ENCODE measurements around the gene GGTLC1.
A peak's percentile ranks its signal among the peaks of the same experiment; 100 is the strongest.
"Not testable (repeated sequence)": the region's sequence is repeated elsewhere in the genome, so short reads cannot be mapped to it uniquely, and the experiment has no call there.

Gene GGTLC1

GRCh38 chr20:23988561-23988960 is at the start of gene GGTLC1:
GGTLC1 (minus strand) TSS chr20:23988779; CDS start chr20:23986611, 2,168 bp downstream.
- no peak for DNase-seq

GRCh38 chr20:24034820-24035219 is 46.2 kb upstream of the GGTLC1 start:
- DNase-seq, result no peak

- DNase-seq, result no peak
Observed at GRCh38 chr20:24033565-24033964, 45.0 kb upstream of the GGTLC1 start.

GRCh38 chr20:24033151-24033550 is 44.6 kb upstream of the GGTLC1 start:
- no peak for DNase-seq

DNA sequence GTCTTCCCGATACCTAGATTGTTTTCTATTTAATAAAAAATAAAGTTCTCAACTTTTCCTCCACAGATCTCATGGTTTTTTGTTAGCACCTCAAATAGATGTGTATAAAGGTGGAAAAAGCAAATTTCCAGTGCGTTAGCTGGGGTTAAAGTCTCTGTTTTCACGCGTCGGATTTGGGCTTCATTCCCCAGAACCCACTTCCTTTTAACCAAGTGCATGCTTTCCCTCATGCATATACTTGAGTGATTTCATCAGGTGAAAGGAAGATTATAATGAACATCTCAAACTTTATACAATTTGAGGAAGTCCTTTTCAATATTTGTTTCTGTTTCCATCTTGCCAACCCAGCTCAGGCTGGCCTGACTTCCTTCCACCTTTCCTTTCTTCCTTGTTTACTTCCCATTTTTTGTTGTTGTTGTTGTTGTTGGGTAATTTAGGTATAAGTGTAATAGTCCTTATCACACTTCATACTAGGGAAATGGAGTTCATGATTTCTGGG is 43.9 kb upstream of the GGTLC1 start:
- DNase-seq, result no peak

DNA sequence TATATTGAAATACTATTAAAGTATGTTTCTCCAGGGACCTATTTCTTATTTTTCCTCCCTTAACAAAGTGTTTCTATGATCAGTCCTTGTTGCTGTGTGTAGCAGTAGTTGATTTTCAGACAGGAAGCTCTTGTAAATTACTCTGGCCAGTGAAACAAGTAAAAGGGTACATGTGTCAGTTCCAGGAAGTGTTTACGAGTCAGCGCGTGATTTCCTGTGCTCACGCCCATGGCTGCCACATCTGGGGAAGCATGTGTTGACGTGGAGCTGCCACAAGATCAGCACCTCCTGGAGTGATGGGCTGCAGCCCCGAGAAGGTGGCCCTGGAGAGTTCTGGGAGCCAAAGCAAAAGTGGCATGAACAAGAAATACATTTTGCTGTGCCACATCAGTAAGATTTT is 38.6 kb upstream of the GGTLC1 start:
- peak; percentile 72 for DNase-seq

GRCh38 chr20:24022621-24023180 is 34.1 kb upstream of the GGTLC1 start:
- DNase-seq, result no peak

GRCh38 chr20:24018796-24019195 is 30.2 kb upstream of the GGTLC1 start:
- no peak for DNase-seq

DNA sequence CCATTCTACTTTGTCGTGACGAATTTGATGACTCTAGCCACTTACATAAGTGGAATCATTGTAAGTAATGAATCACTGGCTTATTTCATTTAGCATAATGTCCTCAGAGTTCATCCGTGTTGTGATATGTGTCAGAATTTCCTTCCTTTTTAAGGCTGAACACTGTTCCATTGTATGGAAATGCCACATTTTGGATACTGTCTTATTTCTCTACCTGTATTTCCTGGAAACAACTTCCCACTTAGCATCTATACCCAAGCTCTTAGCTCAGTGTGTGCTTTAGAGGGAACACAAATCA is 28.8 kb upstream of the GGTLC1 start:
- DNase-seq, result no peak

DNA sequence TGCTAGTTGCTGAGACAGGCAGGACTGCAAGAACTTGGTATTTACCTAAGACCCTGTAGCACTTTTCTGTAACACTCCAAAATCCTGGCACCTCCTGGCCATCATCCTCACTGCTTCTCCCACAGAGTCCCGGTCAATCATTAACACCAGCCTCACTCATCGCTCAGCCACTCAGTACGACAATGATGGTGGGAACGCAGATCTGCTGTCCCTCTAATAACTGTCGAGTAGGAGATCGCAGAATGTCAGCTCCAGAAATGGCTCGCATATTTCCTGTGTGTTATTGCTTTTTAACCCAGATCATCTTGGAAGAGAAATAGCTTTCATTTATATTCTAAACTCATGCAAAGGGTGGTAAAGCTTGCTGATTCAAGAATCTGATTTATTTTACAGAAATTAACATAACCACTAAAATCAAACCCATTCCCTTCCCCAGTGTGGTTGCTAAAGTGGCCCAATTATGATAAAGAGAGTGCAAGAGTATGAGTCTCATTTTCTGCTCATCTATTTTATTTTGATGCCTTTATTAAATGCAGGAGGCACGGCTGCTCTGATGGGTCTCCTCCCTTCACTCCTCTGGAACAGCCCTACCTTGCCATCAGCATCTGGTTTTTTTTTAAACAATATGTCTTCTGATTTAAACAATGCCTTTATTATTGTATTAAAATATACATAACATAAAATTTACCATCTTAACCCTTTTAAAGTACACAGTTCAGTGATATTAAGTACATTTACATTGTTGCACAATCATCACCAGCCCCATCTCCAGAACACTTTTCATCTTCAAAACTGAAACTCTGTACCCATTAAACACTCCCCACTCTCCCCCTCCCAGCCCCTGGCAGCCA is 28.3 kb upstream of the GGTLC1 start:
- no peak for DNase-seq

- no peak for DNase-seq
Observed at GRCh38 chr20:24013953-24014352, 25.4 kb upstream of the GGTLC1 start.

GRCh38 chr20:24011282-24011681 is 22.7 kb upstream of the GGTLC1 start:
- DNase-seq, result no peak

DNA sequence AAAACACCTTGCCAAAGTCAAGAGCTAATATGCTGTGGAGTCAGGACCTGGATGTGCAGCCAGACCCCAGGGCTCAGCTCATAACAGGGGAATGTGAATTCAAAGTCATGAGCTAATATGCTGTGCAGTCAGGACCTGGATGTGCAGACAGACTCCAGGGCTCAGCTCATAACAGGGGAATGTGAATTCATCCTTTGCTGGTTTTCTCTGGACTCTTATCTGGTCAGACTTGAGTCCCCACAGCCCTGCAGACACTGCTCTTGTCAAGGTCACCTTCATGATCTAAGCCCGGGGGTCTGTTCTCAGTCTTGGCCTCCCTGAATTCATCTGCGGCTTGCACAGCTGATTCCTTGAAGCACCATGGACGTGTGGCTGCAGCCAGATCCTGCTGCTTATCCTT is 19.2 kb upstream of the GGTLC1 start:
- DNase-seq, result no peak

- DNase-seq, result no peak
Observed at GRCh38 chr20:24007073-24007595, 18.6 kb upstream of the GGTLC1 start.

DNA sequence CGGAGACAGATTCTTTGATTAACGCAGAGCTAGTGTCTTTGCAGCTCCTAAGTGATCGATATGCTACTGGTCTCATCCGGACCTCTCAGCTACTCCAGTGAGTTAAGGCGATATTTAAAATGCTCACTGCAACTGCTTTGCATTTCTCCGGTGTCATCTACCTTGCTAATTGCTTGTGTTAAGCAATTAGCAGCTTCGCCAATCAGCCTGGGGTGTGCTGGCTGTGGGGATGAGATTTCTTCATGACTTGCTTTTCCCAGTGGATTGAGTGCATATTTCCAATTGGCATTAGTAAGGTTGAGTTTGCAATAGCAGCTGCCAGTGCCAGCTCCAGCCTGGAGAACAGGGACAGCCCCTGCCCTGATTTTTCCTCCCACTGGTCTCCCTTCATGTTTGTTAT is 18.0 kb upstream of the GGTLC1 start:
- DNase-seq, result no peak

DNA sequence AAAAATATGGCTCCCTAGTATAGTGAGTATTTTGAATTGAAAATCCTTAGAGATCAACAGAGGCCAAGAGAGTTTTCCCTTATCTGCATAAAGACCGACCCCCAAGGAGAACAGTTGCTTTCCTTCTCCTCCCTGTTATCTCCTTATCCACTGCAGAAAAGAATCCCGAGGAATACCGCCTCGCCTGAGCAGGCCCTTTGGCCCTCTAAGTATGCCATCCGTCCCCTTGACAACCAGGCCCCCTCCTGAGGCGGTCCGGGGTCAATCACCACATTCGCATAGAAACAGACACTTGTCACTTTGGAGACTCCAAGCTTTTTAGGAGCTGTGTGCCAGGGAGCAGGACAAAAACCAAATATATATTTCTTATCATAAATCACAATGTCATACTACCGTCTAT is 15.9 kb upstream of the GGTLC1 start:
- no peak for DNase-seq

GRCh38 chr20:24002896-24003295 is 14.3 kb upstream of the GGTLC1 start:
- DNase-seq, result no peak

DNA sequence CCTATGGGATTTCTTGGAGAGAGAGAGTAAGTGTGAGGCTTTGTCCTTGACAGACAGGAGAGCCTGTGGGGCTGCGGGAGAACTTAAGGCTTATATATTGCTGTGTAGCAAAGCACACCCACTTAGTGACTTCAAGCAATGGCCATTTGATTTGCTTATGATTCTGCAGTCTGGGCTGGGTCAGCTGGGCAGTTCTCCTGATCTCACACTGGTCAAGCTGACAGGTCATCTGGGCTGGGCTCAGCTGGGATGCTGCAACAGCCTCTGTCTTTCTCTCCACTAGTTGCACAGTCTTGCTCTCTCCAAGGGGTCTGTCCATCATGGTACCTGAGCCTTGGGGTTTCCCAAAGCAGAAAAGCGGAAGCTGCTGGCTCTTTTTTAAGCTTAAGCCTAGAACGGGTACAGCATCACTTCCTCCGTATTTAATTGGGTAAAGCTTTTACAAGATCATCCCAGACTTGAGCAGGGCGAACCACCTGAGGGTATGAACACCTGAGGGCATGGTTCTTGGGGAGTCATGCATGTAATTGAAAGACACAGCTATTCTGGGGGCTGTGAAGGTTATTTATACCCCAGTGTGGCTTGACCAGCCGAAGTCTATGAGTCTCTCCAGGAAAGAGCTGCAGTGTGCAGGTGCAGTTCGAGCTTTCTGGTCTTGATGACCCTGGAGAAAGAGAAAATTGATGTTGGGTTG is 13.3 kb upstream of the GGTLC1 start:
- DNase-seq, result no peak

DNA sequence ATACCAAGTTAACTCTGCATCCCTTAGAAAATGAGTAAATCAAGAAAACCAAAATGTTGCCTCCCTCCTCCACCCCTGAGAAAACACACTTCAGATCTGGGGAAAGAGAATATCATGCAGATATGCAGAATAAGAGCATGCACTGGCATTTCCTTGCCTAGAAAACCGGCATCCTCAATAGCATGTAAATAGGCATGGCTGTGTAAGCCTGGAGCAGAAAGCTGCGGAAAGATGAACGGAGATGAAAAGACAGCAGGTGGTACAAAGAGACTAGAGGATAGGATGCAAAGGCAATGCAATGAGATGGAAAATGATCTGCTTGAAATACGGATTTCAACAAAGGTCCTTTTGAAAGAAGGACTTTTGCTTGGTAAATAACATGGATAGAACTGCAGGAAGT is 10.3 kb upstream of the GGTLC1 start:
- DNase-seq, result no peak

DNA sequence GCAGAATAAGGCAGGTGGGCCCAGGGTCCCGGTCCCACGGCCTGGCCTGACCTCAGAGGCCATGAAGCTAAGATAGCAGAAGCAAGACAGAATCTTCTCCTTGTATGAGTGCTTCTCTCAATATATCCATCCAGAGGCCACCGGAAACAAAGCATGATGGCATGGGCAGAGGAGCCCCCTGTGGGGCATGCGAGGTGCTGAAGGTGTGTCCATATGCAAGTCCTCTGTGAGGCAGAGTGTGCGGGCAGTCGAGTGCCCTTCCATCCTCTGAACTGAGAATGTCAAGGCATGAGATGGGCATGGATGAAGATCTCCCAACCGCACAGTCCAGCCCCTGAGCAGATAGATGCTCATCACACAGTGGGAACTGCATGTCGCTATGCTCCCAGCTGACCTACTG is 9.8 kb upstream of the GGTLC1 start:
- DNase-seq, result no peak

- DNase-seq, result peak; percentile 66
Observed at GRCh38 chr20:23995905-23996666, 7.5 kb upstream of the GGTLC1 start.

DNA sequence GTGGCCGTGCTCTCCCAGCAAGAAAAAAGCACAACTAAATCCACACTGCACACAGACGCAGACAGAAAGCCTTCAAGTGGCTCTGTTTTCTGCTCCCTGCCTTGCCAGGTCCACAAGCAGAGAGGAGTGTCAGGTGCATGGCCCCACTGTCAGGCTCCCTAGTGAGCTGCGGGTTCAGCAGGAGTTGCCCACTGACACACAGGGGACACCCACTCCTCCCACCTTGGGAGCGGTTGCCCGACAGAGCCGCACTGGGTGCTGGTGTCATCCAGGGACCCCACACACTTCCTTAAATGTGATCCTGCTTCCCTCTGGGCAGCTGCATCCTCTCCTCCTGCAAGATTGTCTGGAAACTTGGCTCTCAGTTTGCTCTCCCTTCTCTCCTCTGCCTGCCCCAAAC is 6.7 kb upstream of the GGTLC1 start:
- not testable (repeated sequence) for DNase-seq

DNA sequence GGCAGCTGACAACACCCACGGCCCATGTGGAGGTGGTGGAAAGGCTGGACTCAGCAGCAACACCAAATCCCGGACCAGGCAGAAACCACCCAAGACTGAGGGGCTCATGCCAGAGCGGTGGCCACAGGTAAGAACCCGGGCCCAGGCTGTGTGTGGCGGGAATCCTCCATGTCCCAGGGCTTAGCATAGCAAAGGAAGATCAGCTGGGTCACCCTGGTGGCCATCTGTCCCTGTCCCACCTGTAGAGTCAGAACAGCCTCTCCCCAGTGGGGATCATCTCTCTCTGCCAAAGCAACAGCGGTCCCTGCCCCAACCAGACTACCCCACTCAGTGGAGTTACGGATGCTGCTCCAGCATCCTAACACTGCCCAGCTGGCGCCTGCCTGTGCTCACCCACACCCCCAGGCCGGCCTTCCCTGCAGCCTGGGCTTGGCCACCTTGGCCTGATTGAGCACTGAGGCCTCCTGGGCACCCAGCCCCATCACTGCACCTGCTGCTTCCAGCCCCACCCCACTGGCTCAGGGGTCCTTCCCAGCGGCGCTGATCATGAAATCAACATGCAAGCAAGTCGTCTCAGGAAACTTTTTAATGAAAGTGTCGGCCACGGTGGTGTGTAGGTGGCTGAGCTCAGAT is 5.5 kb upstream of the GGTLC1 start:
- not testable (repeated sequence) for DNase-seq
